Activated CD4-positive, alpha-beta T cell treated with anti-CD3 and anti-CD28 coated beads, Interleukin-2, amount 50 U/mL, for 1 hour (primary cell): ENCODE data around the gene RAD51D.
"Not testable (repeated sequence)": the region's sequence is repeated elsewhere in the genome, so short reads cannot be mapped to it uniquely, and the experiment has no call there.

ENCODE experiments used
- DNase-seq: peaks from one replicate; pipeline ENCODE4 v3.0.0-alpha.2; 2020

RAD51D gene

DNA sequence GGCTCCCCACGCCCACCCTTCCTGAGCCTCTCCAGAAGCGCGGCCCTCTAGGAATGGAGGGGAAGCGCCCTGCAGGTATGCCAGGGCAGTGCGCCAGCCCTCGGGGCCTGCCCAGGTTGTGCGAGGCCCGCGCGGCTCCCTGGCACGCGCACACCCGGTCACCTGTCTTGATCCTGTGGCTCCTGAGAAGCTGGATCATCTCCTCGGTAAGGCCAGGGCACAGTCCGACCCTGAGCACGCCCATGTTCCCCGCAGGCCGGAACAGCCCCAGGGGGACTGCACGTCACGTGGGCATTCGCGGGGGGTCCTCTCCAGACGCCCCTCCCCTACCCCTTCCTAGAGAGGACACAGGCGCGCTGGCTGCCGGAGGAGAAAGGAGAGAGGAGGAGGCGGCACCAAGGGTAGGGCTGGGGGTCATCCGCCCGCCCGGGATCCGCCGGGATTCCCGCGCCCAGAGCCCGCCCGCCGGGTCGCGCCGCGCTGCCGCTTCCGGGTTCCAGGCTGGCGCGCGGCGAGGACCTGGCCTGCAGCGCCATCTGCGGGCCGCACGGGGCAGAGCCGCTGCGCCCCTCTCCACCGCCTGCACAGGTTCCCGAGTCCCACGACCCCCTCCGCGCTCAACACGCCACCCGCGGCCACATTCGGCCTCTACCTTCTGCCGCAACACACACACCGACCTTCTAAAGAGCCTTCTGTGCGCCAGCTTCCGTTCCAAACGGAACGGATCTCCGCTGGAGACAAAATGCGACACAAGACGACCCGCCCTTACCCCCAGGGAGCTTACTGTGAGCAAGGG, at the start of gene RAD51D:
TSS of gene RAD51D (minus strand) at position 491 of the 796 bp plus-strand sequence. CDS start at position 244, 247 bp downstream.
- peak; percentile 76 for DNase-seq

DNA sequence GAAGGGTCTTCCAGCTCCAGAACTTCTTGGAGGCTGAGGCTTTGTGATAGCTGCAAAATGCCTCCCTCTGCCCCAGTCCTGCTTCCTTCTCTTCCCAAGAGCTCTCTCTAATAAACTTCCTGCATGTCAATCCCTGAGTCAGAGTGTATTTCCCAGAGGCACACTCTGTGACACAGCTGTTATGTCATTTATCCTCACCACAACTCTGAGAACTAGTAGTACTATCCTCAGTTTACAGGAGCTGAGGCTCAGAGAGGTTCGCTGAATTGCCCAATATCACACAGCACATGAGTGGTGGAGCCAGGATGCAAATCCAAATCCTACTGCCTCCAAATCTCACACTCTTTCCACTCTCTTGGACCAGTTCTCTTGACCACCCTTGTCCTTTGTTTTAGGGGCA, 48.0 kb upstream of the RAD51D start:
- no peak for DNase-seq

DNA sequence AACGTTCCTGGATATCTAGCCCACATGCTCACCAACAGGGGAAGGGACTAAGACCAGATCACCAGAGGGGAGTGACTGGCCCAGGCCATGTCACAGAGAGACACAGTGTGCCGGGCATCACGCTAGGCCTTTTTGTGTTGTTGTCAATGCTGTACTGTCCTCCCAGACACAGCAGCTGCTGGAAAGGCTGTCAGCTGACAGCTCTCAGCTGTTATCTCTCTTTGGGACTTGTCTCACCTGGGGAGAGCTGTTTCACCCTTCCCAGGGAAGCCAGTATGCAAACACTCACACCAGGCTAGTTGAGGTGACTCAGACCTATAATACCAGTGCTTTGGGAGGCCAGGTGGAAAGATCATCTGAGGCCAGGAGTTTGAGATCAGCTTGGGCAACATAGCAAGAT, 47.4 kb upstream of the RAD51D start:
- DNase-seq = no peak

DNA sequence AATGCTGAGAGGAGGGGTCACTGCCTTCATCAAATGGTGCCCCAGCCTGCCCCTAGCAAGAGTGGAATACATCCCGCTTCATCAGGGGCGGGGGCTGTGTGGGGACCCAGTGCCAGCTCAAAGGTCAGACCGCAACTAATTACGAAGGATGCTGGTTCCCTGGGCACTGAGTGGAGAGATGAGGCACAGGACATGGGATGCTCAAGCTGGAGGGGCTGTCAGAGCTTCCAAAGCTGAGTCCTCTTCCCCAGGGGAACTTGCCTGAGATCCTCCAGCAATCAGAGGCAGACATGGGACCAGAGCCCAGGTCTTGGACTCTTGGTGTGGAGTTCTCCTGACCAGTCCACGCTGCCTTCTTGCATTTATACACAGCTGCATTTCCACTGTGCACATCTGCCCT, 46.9 kb upstream of the RAD51D start:
- DNase-seq = no peak

DNA sequence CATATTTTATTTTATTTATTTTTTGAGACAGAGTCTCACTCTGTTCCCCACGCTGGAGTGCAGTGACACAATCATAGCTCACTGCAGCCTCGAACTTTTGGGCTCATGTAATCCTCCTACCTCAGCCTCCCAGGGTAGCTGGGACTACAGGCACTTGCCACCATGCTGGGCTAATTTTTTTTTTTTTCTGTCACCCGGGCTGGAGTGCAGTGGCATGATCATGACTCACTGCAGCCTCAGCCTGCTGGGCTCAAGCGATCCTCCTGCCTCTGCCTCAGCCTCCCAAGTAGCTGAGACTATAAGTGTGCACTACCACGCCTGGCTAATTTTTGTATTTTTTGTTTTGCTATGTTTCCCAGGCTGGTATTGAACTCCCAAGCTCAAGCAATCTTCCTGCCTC, 45.1 kb upstream of the RAD51D start:
- DNase-seq = no peak

DNA sequence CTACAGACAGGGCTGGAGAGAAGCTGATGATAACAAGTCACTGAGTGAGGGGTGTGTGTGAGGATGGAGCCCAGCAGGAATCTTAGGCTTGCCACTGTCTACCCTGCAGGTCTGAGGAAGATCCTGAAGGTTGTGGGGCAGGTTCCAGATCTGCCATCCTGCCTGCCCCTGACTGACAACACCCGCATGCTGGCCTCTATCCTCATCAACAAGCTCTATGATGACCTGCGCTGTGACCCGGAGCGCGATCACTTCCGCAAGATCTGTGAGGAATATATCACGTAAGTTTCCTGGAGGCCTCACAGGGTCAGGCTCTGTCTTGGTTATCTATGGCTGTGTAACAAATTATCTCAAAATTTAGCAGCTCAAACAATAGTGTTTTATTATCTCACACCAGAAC, 44.2 kb upstream of the RAD51D start:
- DNase-seq = no peak

DNA sequence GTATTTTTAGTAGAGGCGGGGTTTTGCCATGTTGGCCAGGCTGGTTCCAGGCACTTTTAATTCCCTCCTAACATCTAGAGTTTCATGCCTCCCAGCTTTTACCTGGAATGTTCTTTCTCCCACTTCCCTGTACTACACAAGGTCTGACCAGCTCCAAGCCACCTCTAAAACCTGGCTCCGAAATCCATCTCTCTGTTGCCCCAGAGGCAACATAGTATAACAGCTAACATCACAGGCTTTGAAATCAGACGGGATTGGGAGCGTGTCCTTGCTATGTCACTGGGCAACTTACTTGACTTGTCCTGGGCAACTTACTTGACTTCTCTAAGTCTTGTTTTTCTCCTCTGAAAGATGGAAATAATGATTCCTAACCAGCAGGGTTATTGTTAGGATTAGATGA, 43.1 kb upstream of the RAD51D start:
- DNase-seq = no peak

DNA sequence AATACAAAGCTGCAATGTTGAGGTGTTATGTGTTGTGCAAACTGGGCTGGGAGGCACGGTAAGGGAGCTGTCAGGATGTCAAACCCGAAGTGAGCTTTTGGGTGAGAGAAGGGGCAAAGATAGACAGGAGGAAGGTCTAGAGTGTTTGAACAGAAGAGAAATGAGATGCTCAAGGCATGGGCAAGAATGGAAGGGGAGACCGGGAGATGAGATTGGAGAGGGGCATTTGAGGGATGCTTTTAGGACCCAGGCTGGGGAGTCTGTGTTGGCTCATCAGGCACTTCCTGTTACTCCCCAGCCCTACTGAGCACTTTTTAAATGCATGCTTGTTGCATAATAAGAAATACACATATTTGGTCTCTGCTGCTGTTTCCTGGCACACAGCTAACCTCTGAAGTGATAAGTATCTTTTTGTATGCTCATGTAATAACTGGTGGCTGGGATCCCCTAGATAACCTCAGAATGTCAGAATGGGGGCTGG, 41.7 kb upstream of the RAD51D start:
- DNase-seq = no peak

DNA sequence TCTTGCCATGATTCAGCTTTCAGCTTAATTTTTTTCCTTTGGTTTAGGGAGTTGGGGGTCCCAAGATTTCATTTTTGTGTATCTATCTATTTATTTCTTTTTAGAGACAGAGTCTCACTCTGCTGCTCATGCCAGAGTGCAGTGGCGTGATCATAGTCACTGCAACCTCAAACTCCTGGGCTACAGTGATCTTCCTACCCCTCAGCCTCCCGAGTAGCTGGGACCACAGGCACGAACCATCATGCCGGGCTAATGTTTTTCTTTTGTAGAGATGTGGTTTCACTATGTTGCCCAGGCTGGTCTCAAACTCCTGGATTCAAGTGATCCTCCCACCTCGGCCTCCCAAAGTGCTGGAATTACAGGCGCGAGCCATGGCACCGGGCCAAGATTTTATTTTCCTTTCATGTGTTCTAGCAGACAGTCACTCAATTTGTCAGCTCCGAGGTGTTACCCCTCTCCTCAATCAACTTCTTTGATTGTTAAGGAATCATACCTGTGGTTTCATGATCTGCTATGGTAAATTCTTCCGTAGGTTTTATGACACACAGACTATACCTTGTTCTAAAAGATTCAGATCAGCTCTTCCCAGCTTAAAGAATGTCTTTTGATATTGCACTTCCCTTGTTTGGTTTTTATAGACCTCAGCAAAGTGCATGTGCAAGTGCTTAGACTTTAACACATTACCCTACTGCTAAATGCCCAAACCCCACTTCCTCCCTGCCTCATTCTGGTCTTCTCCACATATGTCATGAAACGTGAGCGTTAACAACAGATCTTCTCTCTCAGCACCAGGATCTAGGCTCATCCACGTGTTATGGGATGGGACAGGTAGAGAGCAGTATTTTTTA, 40.9 kb upstream of the RAD51D start:
- DNase-seq = peak; percentile 47

DNA sequence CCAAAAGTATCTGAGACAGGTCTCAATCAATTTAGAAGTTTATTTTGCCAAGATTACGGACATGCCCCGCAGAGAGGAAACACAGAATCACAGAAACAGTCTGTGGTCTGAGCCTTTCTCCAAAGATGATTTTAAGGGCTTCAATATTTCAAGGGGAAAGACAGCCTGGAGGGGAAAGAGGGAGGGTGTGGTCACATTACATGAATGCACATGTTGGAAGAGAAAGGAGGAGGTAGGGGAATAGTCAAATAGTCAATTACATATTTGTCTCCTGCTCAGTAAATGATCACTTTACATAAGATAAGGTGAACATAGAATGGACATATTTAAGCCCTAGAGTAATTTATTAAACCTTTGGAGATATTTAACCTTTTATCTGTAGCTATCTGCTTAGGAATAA, 40.3 kb upstream of the RAD51D start:
- DNase-seq = no peak

DNA sequence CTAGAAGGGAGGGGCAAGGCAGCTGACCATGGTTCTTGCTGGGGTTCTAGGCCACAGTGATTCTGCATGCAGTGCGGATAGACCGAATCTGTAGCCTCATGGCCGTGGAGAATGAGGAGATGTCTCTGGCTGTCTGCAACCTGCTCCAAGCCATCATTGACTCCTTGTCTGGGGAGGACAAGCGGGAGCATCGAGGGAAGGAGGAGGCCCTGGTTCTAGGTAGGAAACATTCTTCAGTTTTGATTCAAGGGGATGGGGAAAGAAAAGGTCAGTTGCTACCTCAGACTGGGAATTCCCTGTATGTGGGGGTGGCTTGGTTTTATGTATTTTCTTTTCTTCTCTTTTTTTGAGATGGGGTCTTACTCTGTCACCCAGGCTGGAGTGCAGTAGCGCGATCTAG, 35.6 kb upstream of the RAD51D start:
- DNase-seq = no peak

DNA sequence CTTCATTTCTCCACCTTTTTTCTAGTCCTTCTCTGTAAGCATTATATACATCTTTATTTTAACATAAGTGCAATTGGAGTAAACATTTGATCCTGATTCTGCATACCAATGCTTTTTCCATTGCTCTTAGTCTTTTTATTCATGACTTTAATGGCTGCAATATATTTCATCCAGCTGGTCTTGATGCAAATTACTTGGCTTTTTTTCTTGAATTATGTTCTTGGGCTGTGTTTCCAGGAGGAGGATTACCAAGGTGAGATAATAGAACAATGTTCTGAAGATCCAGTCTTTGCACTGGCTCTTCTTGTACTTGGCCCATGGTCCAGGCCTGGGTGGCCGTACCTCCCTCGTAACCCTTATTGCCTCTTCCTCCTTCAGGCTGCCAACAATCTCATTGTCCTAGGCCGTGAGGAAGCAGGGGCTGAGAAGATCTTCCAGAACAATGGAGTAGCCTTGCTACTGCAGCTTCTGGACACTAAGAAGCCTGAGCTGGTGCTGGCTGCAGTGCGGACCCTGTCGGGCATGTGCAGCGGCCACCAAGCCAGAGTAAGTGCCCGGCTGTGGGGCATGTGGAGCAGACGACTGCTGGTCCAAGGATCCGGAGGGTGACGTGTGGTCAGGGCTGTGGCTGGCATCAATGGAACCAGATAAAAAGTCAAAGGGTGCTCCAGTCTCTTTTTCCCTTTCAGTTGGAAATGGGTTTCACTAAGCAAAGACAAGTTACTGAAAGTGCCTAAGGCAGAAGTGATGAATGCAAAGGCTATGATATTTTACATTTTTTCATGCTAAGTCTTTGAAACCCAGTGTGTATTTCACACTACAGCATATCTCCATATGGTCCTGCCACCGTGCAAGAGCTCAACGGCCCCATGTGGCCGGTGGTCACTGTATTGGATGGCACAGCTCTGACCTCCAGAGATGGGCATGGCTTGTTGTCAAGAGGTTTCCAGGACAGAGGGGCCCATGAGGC, 34.8 kb upstream of the RAD51D start:
- no peak for DNase-seq

DNA sequence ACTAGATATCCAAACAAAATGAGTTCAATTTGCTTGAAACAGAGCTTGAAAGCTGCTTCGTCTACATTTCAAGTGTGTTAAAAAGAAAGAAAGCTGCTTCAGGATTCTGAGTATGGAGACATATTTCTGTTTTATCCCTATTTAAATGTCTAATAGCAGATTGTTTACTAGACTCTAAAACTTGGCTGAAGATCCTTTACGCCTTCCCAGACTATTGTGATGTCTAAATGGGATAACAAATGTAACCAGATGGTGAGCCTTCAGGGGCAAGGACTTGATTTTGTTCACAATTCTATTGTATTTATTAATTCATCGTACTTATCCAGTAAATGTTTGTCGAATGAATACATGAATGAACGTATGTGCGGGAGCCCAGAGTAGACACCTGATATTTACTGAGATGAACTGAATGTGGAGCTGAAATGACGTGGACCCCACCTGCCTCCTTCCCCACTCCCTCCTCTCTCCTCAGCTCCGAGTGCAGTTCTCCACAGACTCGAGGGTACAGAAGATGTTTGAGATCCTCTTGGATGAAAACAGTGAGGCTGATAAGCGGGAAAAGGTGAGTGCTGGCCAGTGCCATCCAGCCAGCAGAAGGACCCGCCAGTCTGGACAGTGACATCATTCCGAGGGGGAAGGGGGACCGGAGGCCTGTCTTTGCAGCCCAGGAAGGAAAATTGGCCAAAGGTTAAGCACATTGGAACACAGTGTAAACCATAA, 32.9 kb upstream of the RAD51D start:
- no peak for DNase-seq

DNA sequence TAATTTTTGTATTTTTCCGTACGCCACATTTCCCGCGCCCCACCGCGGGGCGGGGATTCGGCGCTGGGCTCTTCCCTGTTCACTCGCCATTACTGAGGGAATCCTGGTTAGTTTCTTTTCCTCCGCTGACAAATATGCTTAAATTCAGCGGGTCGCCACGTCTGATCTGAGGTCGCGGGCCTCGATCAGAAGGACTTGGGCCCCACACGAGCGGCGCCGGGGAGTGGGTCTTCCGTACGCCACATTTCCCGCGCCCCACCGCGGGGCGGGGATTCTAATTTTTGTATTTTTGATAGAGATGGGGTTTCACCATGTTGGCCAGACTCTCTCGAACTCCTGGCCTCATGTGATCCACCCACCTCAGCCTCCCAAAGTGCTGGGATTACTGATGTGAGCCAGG, 31.4 kb upstream of the RAD51D start:
- not testable (repeated sequence) for DNase-seq

DNA sequence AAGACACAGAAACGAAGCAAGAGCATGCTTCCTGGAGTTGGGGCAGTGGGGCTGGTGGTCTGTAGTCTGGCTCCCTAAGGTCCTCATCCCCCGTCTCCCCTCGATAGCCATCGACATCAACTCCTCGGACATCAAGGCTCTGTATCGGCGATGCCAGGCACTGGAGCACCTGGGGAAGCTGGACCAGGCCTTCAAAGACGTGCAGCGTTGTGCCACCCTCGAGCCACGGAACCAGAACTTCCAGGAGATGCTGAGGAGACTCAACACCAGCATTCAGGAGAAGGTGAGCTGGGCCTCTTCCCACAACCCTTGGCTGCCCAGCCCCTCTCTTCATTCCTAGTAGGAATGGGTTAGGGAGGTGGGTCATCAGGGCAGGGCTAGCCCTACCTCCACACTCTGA, 30.3 kb upstream of the RAD51D start:
- DNase-seq = no peak

DNA sequence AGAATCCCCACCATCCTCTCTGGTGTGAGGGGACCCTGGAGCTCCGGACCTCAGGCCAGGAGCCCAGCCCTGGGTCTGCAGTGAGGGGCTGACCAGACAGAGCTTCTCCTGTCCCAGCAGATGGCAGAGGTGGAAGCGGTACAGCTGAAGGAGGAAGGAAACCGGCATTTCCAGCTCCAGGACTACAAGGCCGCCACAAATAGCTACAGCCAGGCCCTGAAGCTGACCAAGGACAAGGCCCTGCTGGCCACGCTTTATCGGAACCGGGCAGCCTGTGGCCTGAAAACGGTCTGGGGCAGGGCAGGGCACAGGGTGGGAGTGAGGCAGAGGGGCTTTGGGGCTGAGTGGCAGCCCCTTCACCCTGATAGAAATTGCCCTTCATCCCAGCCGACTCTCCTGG, 28.5 kb upstream of the RAD51D start:
- no peak for DNase-seq

DNA sequence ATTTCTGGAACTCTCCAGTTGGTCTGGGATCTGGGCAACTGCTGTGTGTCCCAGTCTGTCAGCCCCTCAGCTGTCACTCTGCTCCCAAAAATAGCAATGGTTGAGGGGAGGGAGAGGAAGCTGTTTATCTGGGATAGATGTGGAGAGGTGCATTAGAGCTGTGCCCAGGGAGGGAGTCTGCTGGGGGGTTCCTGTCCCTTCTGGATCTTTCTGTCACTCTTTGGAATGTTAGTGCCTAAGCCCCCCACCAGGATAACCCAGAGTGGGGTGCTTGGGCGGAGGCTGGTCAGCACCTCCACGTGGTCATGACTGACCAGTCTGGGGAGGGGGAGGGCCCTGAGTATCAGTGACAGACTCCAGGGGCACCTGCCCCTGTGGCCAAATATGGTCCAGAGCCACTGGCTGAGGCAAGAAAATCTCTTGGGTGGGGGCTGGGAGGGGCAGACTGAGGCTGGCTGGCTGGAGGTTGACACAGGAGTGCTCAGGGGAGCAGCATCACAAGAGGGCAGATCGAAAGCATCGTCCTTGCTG, 27.8 kb upstream of the RAD51D start, which contains the start of gene UNC45B:
TSS of gene UNC45B (plus strand) at position 443 of the 531 bp plus-strand sequence. CDS start 447 bp downstream, outside the sequence.
- no peak for DNase-seq

DNA sequence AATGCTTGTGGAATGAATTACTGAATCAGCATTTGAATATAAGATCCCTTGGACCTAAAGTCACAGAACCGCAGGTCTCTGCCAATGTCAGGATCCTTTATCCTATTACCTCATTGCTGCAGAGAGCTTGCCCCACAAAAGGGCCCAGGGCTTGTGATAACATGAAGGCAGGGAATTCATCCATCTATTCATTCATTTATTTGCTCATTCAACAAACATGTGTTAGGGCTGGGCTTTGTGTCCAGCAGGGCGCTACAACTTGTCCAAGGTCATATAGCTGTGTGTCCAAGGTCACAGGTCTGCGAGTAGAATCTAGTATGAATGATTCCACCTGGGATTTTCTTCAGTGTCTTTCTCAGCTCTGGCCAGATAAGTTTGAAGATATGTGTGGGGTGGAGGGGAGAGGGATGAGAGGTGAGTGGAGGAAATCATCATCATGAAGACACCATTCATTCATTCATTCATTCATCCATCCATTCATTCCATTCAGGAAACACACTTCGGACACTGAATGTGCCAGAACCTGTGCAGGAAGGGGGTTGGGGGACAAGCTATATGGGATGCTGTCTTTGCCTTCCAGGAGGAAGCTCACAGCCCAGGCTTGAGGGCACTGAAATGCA, 26.7 kb upstream of the RAD51D start:
- no peak for DNase-seq

DNA sequence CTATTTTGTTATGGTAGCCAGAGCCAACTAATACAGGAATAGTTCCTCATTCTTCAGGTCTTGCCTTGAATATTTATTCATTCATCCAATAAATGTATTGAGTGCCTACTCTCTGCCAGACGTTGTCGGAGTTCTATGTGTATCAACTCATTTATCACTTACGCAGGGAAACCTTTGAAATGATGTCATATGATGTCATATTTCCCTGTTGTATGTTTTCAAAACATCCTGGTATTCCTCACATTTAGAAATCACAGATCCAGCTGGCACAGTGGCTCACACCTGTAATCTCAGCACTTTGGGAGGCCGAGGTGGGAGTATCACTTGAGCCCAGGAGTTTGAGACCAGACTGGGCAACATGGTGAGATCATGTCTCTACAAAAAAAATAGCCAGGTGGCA, 25.2 kb upstream of the RAD51D start:
- no peak for DNase-seq

DNA sequence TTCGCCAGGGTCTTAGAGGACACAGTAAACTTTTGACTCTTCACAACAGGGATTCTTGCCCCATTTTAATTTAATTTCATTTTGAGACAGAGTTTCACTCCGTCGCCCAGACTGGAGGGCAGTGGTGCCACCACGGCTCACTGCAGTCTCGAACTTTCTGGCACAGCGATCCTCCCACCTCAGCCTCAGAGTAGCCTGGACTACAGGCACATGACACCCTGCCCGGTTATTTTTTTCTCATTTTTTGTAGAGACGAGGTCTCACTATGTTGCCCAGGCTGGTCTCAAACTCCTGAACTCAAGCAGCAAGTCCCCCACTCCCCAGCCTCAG, 22.8 kb upstream of the RAD51D start:
- DNase-seq = no peak

DNA sequence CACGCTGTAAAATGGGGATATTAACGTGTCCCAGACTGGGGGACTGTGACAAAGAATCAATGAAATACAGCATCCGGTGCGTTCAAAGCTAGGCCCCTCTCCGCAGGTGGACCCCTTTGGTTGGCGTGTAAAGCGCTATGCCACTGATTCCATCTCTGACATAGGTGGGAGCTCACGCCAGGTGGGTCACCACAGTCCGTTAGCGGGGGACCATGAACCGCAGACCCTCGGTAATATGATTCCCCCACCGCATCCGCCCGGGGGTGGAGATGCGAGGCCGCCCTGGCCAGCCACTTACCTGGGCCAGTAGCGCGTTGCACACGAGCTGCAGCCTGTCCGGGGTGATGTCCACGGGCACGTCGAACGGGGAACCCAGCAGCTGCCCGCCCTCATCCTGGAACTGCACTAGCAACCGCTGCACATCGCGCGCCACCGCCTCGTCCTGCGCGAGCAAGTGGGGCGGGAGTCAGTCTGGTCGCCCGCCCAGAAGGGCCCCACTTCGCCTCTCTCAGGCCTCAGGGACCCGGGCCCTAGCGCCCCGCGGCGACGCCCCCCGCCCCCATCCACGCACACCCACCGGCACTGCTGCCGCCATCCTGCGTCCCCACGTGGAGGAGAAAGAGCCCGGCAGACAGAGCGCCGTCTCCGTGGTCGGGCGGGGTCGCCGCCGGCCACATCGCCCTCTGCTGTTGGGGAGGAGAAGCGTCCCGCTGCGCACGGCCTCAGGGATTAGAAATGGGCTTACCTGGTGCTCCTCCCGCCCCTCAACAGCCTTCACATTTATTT, 22.2 kb upstream of the RAD51D start, which contains the start of gene NLE1:
TSS of gene NLE1 (minus strand) at position 623 of the 786 bp plus-strand sequence. CDS start at position 595, 28 bp downstream.
- peak; percentile 88 for DNase-seq
